B cell (primary cell): ENCODE results near the gene MYRIP. TPM values are rescaled to one million over a fixed set of nuclear protein-coding genes. Genes with fewer than 3 reads are reported as not detected.

Source experiments
- ATAC-seq: fragments of 200-7000 bp; cut with Tn5 transposase; one replicate; pipeline ENCODE4 v1.10.0; 2021; ENCODE audit warnings: low read depth, mild to moderate bottlenecking, moderate number of reproducible peaks, moderate library complexity
- CTCF ChIA-PET: fragments of 350-600 bp; sonication (Branson Sonifier 250); formaldehyde crosslinking; loops from one replicate; lab custom pipeline; 2021; ENCODE audit warnings: antibody characterized with exemption, inconsistent platforms; lab: Charles Lee
- POLR2A ChIA-PET: fragments of 350-600 bp; sonication (Branson Sonifier 250); formaldehyde crosslinking; loops from one replicate; lab custom pipeline; 2021; ENCODE audit warnings: antibody characterized with exemption; lab: Charles Lee
- DNase-seq: peaks from one replicate; pipeline ENCODE4 v3.0.0; 2013
- H2AFZ ChIP-seq: 2 replicates; pipeline ENCODE4 v1.6.1; 2012; ENCODE audit warnings: mild to moderate bottlenecking, low read depth, low read length; ENCODE audit not compliant: insufficient read depth, poor library complexity, severe bottlenecking
- H3K27ac ChIP-seq, 2 donors: 1 replicate in 1 of 2; 2 replicates in 1 of 2; pipeline ENCODE4 v1.5.1; 2012 to 2013; ENCODE audit warnings: low read length in 2 of 2, mild to moderate bottlenecking in 2 of 2, moderate library complexity in 1 of 2
- H3K27me3 ChIP-seq, 4 experiments: fragments of 200-600 bp in 1 of 4; sonication (generic) in 1 of 4; replicated peaks in 1 of 4; 1 replicate in 2 of 4; 2 replicates in 2 of 4; pipeline versions ENCODE4 v1.6.1 to v1.7.0; 2013 to 2016; ENCODE audit warnings: low read length in 3 of 4, mild to moderate bottlenecking in 2 of 4, mixed read lengths in 1 of 4, moderate library complexity in 1 of 4; ENCODE audit not compliant: insufficient read depth in 4 of 4, control insufficient read depth in 3 of 4; ENCODE audit errors: control extremely low read depth in 1 of 4
- H3K36me3 ChIP-seq, 2 experiments: replicated peaks in 1 of 2; 1 replicate in 1 of 2; 2 replicates in 1 of 2; pipeline versions ENCODE4 v1.6.1 to v1.7.1; 2013; ENCODE audit warnings: low read length in 1 of 2; ENCODE audit not compliant: insufficient read depth in 2 of 2, control insufficient read depth in 1 of 2; ENCODE audit errors: control extremely low read depth in 1 of 2, extremely low read depth in 1 of 2
- H3K4me1 ChIP-seq, 2 donors: fragments of 200-600 bp in 1 of 2; sonication (generic) in 1 of 2; 1 replicate in 1 of 2; 2 replicates in 1 of 2; pipeline versions ENCODE4 v1.5.1 to v1.6.1; 2013 to 2017; ENCODE audit warnings: low read length in 2 of 2; ENCODE audit not compliant: control insufficient read depth in 2 of 2, insufficient read depth in 2 of 2
- H3K4me2 ChIP-seq: replicated peaks from 2 replicates; pipeline ENCODE3; 2012; ENCODE audit warnings: mild to moderate bottlenecking, low read depth, low read length; ENCODE audit not compliant: poor library complexity, severe bottlenecking
- H3K4me3 ChIP-seq, 5 experiments: fragments of 200-600 bp in 1 of 5; sonication (generic) in 1 of 5; 1 replicate in 3 of 5; 2 replicates in 2 of 5; pipeline versions ENCODE4 v1.5.1 to v1.7.0; 2011 to 2016; ENCODE audit warnings: low read length in 4 of 5, mild to moderate bottlenecking in 4 of 5, low read depth in 2 of 5, control low read depth in 1 of 5, moderate library complexity in 1 of 5; ENCODE audit not compliant: insufficient read depth in 1 of 5; ENCODE audit errors: control extremely low read depth in 1 of 5, extremely low read depth in 1 of 5
- H3K79me2 ChIP-seq: fragments of 200-600 bp; sonication (generic); one replicate; pipeline ENCODE4 v1.6.0; 2016; ENCODE audit warnings: low read length; ENCODE audit not compliant: control insufficient read depth, insufficient read depth
- H3K9ac ChIP-seq: fragments of 200-600 bp; sonication (generic); 2 replicates; pipeline ENCODE4 v1.6.1; 2017; ENCODE audit warnings: mild to moderate bottlenecking, low read length, moderate library complexity
- H3K9me3 ChIP-seq, 3 donors: one replicate each; pipeline versions ENCODE4 v1.6.1 to v1.7.1; 2013; ENCODE audit warnings: low read length in 2 of 3; ENCODE audit not compliant: control insufficient read depth in 2 of 3, insufficient read depth in 1 of 3; ENCODE audit errors: control extremely low read depth in 1 of 3
- H4K20me1 ChIP-seq: 2 replicates; pipeline ENCODE4 v1.6.0; 2012; ENCODE audit warnings: mild to moderate bottlenecking, low read length; ENCODE audit not compliant: insufficient read depth, control insufficient read depth, poor library complexity, severe bottlenecking
- H3K27ac Mint-ChIP-seq: one replicate; pipeline ENCODE4 v1.8.0; 2021; ENCODE audit warnings: mixed read lengths
- H3K27me3 Mint-ChIP-seq: one replicate; pipeline ENCODE4 v1.8.0; 2021; ENCODE audit warnings: mixed read lengths
- H3K4me1 Mint-ChIP-seq: one replicate; pipeline ENCODE4 v1.8.0; 2021; ENCODE audit warnings: mixed read lengths
- H3K4me3 Mint-ChIP-seq: one replicate; pipeline ENCODE4 v1.8.0; 2021; ENCODE audit warnings: mixed read lengths
- H3K9me3 Mint-ChIP-seq: one replicate; pipeline ENCODE4 v1.8.0; 2022; ENCODE audit warnings: mixed read lengths; ENCODE audit not compliant: insufficient read depth
- CTCF ChIP-seq: fragments of 200-600 bp; IDR thresholded peaks from one replicate; pipeline ENCODE4 v1.8.0; 2022; ENCODE audit warnings: antibody characterized with exemption, mild to moderate bottlenecking
- EZH2 ChIP-seq: IDR thresholded peaks from 2 replicates; pipeline ENCODE4 v1.6.1; 2012; ENCODE audit warnings: borderline replicate concordance, low read depth, mild to moderate bottlenecking, moderate library complexity, low read length; ENCODE audit not compliant: insufficient read depth, poor library complexity, severe bottlenecking
- WGBS: methylation state at CpG from one replicate; pipeline ENCODE4 v1.1.5; 2013; ENCODE audit warnings: missing lambda C conversion rate; ENCODE audit not compliant: insufficient coverage; 5-methylcytosine and 5-hydroxymethylcytosine counted together
- intact Hi-C: fragments of 100-400 bp; cut with micrococcal nuclease; formaldehyde crosslinking; loops from one replicate; pipeline ENCODE4 v1.10.0; 2022
- polyA plus RNA-seq: library from polyadenylated mRNA; depleted of rRNA; stranded (reverse); fragments of >200 nt; gene quantifications from 2 replicates; pipeline ENCODE4 v1.2.3, GENCODE V29; 2012
- total RNA-seq, 2 donors: library from RNA; stranded (reverse); fragments of 120-200 nt in 1 of 2; gene quantifications; 1 replicate in 1 of 2; 2 replicates in 1 of 2; pipeline versions ENCODE4 v1.2.3 to v1.2.4, GENCODE V29; 2013 to 2022

Gene MYRIP
- total and polyA plus RNA-seq, 2 donors (not counting 1 experiment from before 2014, with no cell fraction given): 0.03 to 0.10 TPM

GRCh38 chr3:40306336-40306735 lies 496.9 kb downstream of the MYRIP start:
- H3K27me3 ChIP-seq: no peaks in the 10 kb centered on the region
- no peak overlapping the region for H2AFZ ChIP-seq
- ATAC-seq (no peak), DNase-seq (no peak)
- TF ChIP-seq EZH2 (no peak), CTCF (no peak)
- H3K9me3 ChIP-seq: no peaks in the 10 kb centered on the region
- Mint-ChIP-seq H3K4me3 (no peak overlapping the region), H3K27ac (no peak overlapping the region), H3K27me3 (no peaks in the 10 kb centered on the region), H3K4me1 (peaks cover 21% of the 10 kb centered on the region), H3K9me3 (no peaks in the 10 kb centered on the region)
- H3K79me2 ChIP-seq: peaks cover 27% of the 10 kb centered on the region
- POLR2A ChIA-PET: no interaction called here
- WGBS: 100% methylated on average over 3 of the region's 3 CpGs
- intact Hi-C loops: no loop called here
- CTCF ChIA-PET: interaction anchor here (1.2 to 3.6 kb wide), 3 partner anchors 11 to 115 kb away, joined by 3 to 26 read pairs (median 6); no protein-coding TSS in a partner anchor
- H3K4me2 ChIP-seq: no peak overlapping the region
- no peak overlapping the region for H3K27ac ChIP-seq
- H3K4me3 ChIP-seq: no peak overlapping the region
- H4K20me1 ChIP-seq: no peaks in the 10 kb centered on the region
- peaks cover under 1 to 3% of the 10 kb centered on the region in 2 experiments for H3K36me3 ChIP-seq
- H3K4me1 ChIP-seq: peaks cover 15 to 16% of the 10 kb centered on the region in 2 donors
- H3K9ac ChIP-seq: no peak overlapping the region

DNA sequence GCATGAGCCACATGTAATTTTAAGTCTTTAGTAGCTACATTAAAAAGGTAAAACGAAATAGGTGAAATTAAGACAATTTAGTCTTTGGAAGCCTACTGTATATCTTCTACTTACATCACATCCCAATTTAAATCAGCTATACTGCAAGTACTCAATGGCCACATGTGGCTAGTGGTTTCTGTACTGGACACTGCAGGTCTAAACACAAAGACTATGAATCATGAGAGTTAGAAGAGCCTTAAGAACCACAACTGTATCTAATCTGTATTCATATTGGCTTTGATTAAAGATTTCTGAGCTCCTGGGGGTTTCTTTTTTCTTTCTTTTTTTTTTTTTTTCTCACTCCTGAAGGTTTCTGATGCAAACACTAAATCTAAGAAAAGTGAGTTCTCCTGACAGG lies 497.8 kb downstream of the MYRIP start:
- intact Hi-C loops: no loop called here

More for the DNA sequence above, 497.8 kb downstream of the MYRIP start:
- Histone ChIP-seq H2AFZ (no peak overlapping the region), H3K9ac (no peak overlapping the region), H3K9me3 (no peaks in the 10 kb centered on the region), H3K4me2 (no peak overlapping the region), H3K4me1 (peaks cover 15 to 20% of the 10 kb centered on the region in 2 donors), H3K27me3 (no peaks in the 10 kb centered on the region), H3K79me2 (peaks cover 29% of the 10 kb centered on the region), H4K20me1 (no peaks in the 10 kb centered on the region), H3K4me3 (no peak overlapping the region), H3K36me3 (peaks cover 6 to 12% of the 10 kb centered on the region in 2 experiments), H3K27ac (no peak overlapping the region)
- POLR2A ChIA-PET: no interaction called here
- no peaks in the 10 kb centered on the region for H3K27me3 Mint-ChIP-seq
- DNase-seq (no peak), ATAC-seq (no peak)
- H3K4me1 Mint-ChIP-seq: peaks cover 27% of the 10 kb centered on the region
- CTCF ChIA-PET: interaction anchor here (0.5 to 3.6 kb wide), 5 partner anchors 10 to 1707 kb away, joined by 3 to 26 read pairs (median 3); no protein-coding TSS in a partner anchor
- H3K27ac Mint-ChIP-seq: no peak overlapping the region
- no peak overlapping the region for H3K4me3 Mint-ChIP-seq
- no CpG with 5 or more reads among the region's 1 CpG for WGBS
- H3K9me3 Mint-ChIP-seq: no peaks in the 10 kb centered on the region
- TF ChIP-seq CTCF (no peak), EZH2 (no peak)
